HepG2 (cell line): ENCODE measurements around the gene TM4SF1. TPM values are rescaled to one million over a fixed set of nuclear protein-coding genes. Genes with fewer than 3 reads are reported as not detected.

Source experiments
- FOXP4 ChIP-seq: sonication (generic); formaldehyde crosslinking; IDR thresholded peaks from 2 replicates; pipeline ENCODE4 v1.4.0; 2020; ENCODE audit warnings: missing genetic modification reagents
- MTA1 ChIP-seq: sonication (generic); formaldehyde crosslinking; IDR thresholded peaks from 2 replicates; pipeline ENCODE4 v1.4.0; 2020; ENCODE audit warnings: missing genetic modification reagents, mild to moderate bottlenecking, borderline replicate concordance
- NFE2L2 ChIP-seq: fragments of 150-350 bp; IDR thresholded peaks from 2 replicates; pipeline ENCODE4 v1.6.1; 2014; ENCODE audit warnings: low read length
- NFIB ChIP-seq: sonication (generic); formaldehyde crosslinking; IDR thresholded peaks from 2 replicates; pipeline ENCODE4 v1.9.0; 2021; ENCODE audit warnings: missing genetic modification reagents, mild to moderate bottlenecking, borderline replicate concordance
- PAF1 ChIP-seq: IDR thresholded peaks from 2 replicates; pipeline ENCODE4 v1.6.1; 2016; ENCODE audit warnings: missing genetic modification reagents, missing compliant biosample characterization
- PTBP1 ChIP-seq: fragments of 200-400 bp; formaldehyde crosslinking; IDR thresholded peaks from 2 replicates; pipeline ENCODE4 v1.6.1; 2018; ENCODE audit warnings: low read length, low read depth; ENCODE audit not compliant: poor library complexity, severe bottlenecking
- RBM22 ChIP-seq: fragments of 200-400 bp; formaldehyde crosslinking; optimal IDR thresholded peaks from 2 replicates; pipeline ENCODE3; 2017; ENCODE audit warnings: mild to moderate bottlenecking, low read length, moderate library complexity
- SIN3A ChIP-seq: IDR thresholded peaks from 2 replicates; pipeline ENCODE4 v1.6.1; 2011; ENCODE audit warnings: low read depth, mild to moderate bottlenecking, control low read depth, low read length, borderline replicate concordance
- SMAD1 ChIP-seq: sonication (generic); formaldehyde crosslinking; IDR thresholded peaks from 2 replicates; pipeline ENCODE4 v1.4.0; 2020; ENCODE audit warnings: missing genetic modification reagents, low read depth, mild to moderate bottlenecking, borderline replicate concordance
- TBX2 ChIP-seq: sonication (generic); formaldehyde crosslinking; IDR thresholded peaks from 2 replicates; pipeline ENCODE4 v1.5.0; 2020; ENCODE audit warnings: missing genetic modification reagents, mild to moderate bottlenecking, borderline replicate concordance
- THAP11 ChIP-seq: IDR thresholded peaks from 2 replicates; pipeline ENCODE4 v1.6.1; 2016; ENCODE audit warnings: missing biosample characterization, missing genetic modification reagents
- TRIM22 ChIP-seq: fragments of 450-650 bp; IDR thresholded peaks from 2 replicates; pipeline ENCODE4 v1.6.1; 2017
- ZEB1 ChIP-seq: IDR thresholded peaks from 2 replicates; pipeline ENCODE4 v1.6.1; 2012; ENCODE audit warnings: mild to moderate bottlenecking, low read depth, inconsistent platforms; ENCODE audit not compliant: insufficient replicate concordance
- ZFP36 ChIP-seq: fragments of 150-350 bp; IDR thresholded peaks from 2 replicates; pipeline ENCODE4 v1.6.1; 2018; ENCODE audit warnings: borderline replicate concordance, low read length, low read depth; ENCODE audit not compliant: partially characterized antibody
- ZNF101 ChIP-seq: sonication (generic); formaldehyde crosslinking; IDR thresholded peaks from 2 replicates; pipeline ENCODE4 v1.4.0; 2020; ENCODE audit warnings: mild to moderate bottlenecking, low read depth, missing genetic modification reagents, borderline replicate concordance
- ZNF160 ChIP-seq: sonication (generic); formaldehyde crosslinking; IDR thresholded peaks from 2 replicates; pipeline ENCODE4 v1.8.0; 2022; ENCODE audit warnings: mild to moderate bottlenecking, inconsistent platforms, missing genetic modification reagents
- ZNF263 ChIP-seq: sonication (generic); formaldehyde crosslinking; IDR thresholded peaks from 2 replicates; pipeline ENCODE4 v1.4.0; 2020; ENCODE audit warnings: missing genetic modification reagents
- ZNF33B ChIP-seq: sonication (generic); formaldehyde crosslinking; IDR thresholded peaks from 2 replicates; pipeline ENCODE4 v1.5.1; 2020; ENCODE audit warnings: mild to moderate bottlenecking, missing genetic modification reagents
- ZNF543 ChIP-seq: sonication (generic); formaldehyde crosslinking; IDR thresholded peaks from 2 replicates; pipeline ENCODE4 v1.4.0; 2020; ENCODE audit warnings: mild to moderate bottlenecking, missing genetic modification reagents
- ZNF550 ChIP-seq: sonication (generic); formaldehyde crosslinking; IDR thresholded peaks from 2 replicates; pipeline ENCODE4 v1.4.0; 2020; ENCODE audit warnings: mild to moderate bottlenecking, missing genetic modification reagents, borderline replicate concordance
- polyA plus RNA-seq, 8 experiments: library from polyadenylated mRNA; depleted of rRNA in 3 of 8; stranded (reverse) in 7 of 8; unstranded in 1 of 8; fragments of >200 nt; fragmentation: Illumina TruSeq in 4 of 8; extraction: Trizol in 4 of 8; gene quantifications; 2 replicates each; pipeline versions ENCODE4 v1.2.1 to v1.2.3, GENCODE V29; 2011 to 2016; ENCODE audit warnings: low read depth in 4 of 8, missing spikeins in 1 of 8, mixed read lengths in 1 of 8; ENCODE audit not compliant: insufficient read depth in 1 of 8
- total RNA-seq, 5 experiments: library from RNA; depleted of rRNA; stranded (reverse); fragments of >200 nt; fragmentation: Illumina TruSeq; extraction: Trizol; gene quantifications; 2 replicates each; pipeline ENCODE4 v1.2.3, GENCODE V29; 2016; ENCODE audit warnings: low read depth in 1 of 5
- TF ChIP-seq, protein P1 (sequence below): IDR thresholded peaks from 2 replicates; pipeline ENCODE4 v1.6.1; 2016; ENCODE audit warnings: low read depth, borderline replicate concordance
- TF ChIP-seq, protein P2 (sequence below): sonication (generic); formaldehyde crosslinking; IDR thresholded peaks from 2 replicates; pipeline ENCODE4 v1.5.0; 2020; ENCODE audit warnings: missing genetic modification reagents, mild to moderate bottlenecking, borderline replicate concordance
- TF ChIP-seq, protein P3 (sequence below): sonication (generic); formaldehyde crosslinking; IDR thresholded peaks from 2 replicates; pipeline ENCODE4 v1.8.0; 2022; ENCODE audit warnings: mild to moderate bottlenecking, missing genetic modification reagents, borderline replicate concordance

Gene TM4SF1
- total and polyA plus RNA-seq, 2 of the 13 experiments (the other 11 are each of a cell fraction or from before 2014, with no cell fraction given) = 431 to 1,359 TPM

- TF ChIP-seq TBX2 (CRISPR knock-in tag) (no peak), TRIM22 (no peak), ZEB1 (no peak), RBM22 (peak; percentile 93), ZNF543 (CRISPR knock-in tag) (no peak), ZNF550 (no peak), NFIB (CRISPR knock-in tag) (no peak), ZNF263 (CRISPR knock-in tag) (peak; percentile 41; the same call in 1 of the 2 replicates), NFE2L2 (peak; percentile 60), ZNF101 (CRISPR knock-in tag) (no peak), THAP11 (0 out of 2 replicates have a peak, but pooled peaks have one; percentile 11), SMAD1 (CRISPR knock-in tag) (no peak), MTA1 (CRISPR knock-in tag) (no peak), FOXP4 (CRISPR knock-in tag) (peak; percentile 52), ZNF33B (no peak), PTBP1 (no peak), ZFP36 (no peak), ZNF160 (CRISPR knock-in tag) (no peak), SIN3A (no peak), PAF1 (CRISPR knock-in tag) (no peak)
- TF ChIP-seq, protein P1, sequence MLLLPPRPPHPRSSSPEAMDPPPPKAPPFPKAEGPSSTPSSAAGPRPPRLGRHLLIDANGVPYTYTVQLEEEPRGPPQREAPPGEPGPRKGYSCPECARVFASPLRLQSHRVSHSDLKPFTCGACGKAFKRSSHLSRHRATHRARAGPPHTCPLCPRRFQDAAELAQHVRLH (CRISPR knock-in tag) = no peak
- TF ChIP-seq, protein P2, sequence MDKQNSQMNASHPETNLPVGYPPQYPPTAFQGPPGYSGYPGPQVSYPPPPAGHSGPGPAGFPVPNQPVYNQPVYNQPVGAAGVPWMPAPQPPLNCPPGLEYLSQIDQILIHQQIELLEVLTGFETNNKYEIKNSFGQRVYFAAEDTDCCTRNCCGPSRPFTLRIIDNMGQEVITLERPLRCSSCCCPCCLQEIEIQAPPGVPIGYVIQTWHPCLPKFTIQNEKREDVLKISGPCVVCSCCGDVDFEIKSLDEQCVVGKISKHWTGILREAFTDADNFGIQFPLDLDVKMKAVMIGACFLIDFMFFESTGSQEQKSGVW (CRISPR knock-in tag) = no peak
- TF ChIP-seq, protein P3, sequence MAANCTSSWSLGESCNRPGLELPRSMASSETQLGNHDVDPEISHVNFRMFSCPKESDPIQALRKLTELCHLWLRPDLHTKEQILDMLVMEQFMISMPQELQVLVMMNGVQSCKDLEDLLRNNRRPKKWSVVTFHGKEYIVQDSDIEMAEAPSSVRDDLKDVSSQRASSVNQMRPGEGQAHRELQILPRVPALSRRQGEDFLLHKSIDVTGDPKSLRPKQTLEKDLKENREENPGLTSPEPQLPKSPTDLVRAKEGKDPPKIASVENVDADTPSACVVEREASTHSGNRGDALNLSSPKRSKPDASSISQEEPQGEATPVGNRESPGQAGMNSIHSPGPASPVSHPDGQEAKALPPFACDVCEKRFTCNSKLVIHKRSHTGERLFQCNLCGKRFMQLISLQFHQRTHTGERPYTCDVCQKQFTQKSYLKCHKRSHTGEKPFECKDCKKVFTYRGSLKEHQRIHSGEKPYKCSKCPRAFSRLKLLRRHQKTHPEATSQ (CRISPR knock-in tag) = no peak
These were observed 10.3 kb downstream of the TM4SF1 start (continued) for GRCh38 chr3:149366941-149367840.
